Vagina (tissue), 2 donors: ENCODE measurements around the gene DNAH8.

Source experiments
- POLR2A ChIP-seq, 2 donors: fragments of 450-650 bp; IDR thresholded peaks; one replicate each; pipeline ENCODE4 v1.6.1; 2017; ENCODE audit warnings: antibody characterized with exemption in 2 of 2, mild to moderate bottlenecking in 2 of 2, moderate library complexity in 2 of 2
- TF ChIP-seq, protein P1 (sequence below), 3 experiments: fragments of 450-650 bp in 2 of 3; fragments of 200-600 bp in 1 of 3; sonication (generic) in 1 of 3; IDR thresholded peaks; one replicate each; pipeline ENCODE4 v1.5.1; 2017 to 2019; ENCODE audit warnings: antibody characterized with exemption in 3 of 3, mild to moderate bottlenecking in 2 of 3, moderate library complexity in 2 of 3

DNA sequence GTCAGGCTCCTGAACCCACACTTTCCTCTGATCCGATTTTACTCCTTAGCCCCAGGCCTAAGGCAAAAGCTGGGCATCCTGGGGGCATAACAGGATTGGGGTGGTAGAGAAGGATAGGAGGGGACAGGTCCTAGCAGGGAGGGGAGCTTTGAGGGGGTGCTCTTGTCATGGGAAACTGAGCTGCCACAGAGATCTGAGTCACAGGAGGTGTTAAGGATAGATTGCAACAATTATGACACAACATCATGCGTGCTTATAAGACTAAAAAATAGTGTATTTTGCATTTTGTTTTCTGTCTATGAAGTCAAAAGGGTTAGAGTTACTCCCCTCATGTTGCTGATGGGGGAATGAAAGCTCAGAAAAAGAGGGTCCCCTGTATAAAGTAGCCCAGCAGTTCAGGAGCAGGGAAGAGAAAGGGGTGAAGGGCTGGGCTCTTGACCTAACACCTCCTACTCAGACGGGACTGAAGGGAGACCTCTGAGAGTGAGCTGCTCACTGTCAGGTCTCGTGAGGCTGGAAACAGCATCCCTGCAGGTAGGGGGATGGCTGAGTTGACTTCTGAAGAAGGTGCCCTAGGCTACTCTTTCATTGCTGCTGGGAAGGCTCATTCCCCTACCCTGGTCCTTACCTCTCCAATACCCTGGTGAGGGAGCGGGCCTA lies 335.5 kb downstream of the DNAH8 start:
- TF ChIP-seq, protein P1, sequence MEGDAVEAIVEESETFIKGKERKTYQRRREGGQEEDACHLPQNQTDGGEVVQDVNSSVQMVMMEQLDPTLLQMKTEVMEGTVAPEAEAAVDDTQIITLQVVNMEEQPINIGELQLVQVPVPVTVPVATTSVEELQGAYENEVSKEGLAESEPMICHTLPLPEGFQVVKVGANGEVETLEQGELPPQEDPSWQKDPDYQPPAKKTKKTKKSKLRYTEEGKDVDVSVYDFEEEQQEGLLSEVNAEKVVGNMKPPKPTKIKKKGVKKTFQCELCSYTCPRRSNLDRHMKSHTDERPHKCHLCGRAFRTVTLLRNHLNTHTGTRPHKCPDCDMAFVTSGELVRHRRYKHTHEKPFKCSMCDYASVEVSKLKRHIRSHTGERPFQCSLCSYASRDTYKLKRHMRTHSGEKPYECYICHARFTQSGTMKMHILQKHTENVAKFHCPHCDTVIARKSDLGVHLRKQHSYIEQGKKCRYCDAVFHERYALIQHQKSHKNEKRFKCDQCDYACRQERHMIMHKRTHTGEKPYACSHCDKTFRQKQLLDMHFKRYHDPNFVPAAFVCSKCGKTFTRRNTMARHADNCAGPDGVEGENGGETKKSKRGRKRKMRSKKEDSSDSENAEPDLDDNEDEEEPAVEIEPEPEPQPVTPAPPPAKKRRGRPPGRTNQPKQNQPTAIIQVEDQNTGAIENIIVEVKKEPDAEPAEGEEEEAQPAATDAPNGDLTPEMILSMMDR (IDR thresholded peaks at IDR 0.05), result no peak
- no peak for TF ChIP-seq POLR2A (IDR thresholded peaks at IDR 0.05)
